Activated CD4-positive, alpha-beta T cell treated with anti-CD3 and anti-CD28 coated beads, Interleukin-2, Interleukin-6, amounts not matched to agents 100 ng/mL and 50 ng/mL, durations not matched to agents 16 hours and 8 hours (primary cell): ENCODE data around the gene RIN2.
A peak's percentile ranks its signal among the peaks of the same experiment; 100 is the strongest.

Source experiments
- DNase-seq: peaks from one replicate; pipeline ENCODE4 v3.0.0-alpha.2; 2020

Gene RIN2

GRCh38 chr20:19767070-19767469 lies 9.0 kb downstream of the RIN2 start:
- DNase-seq: no peak

DNA sequence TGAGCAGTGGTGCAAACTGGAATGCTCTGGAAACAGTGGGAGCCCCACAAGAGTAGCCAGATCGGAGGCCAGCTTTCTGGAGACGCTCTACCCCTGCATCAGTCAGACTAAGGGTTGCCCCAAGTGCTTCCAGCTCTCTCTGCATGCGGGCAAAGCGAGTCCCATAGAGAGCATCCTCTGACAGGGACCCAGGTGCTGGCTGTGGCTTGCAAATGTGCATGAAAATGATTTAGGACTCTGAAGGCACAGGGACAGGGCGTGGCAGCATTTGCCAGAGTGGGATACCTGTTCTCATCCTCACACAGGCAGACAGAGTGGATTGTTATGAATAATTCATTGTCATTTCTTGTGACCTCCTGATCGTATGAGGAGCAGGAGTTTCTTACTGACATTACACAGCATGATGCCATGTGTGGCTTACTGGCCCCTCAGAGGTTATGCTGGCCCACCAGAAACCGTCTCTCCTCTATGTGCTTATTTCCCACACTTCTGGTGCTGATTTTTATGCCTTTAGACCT lies 10.3 kb downstream of the RIN2 start:
- no peak for DNase-seq

GRCh38 chr20:19769507-19769906 lies 11.4 kb downstream of the RIN2 start:
- no peak for DNase-seq

DNA sequence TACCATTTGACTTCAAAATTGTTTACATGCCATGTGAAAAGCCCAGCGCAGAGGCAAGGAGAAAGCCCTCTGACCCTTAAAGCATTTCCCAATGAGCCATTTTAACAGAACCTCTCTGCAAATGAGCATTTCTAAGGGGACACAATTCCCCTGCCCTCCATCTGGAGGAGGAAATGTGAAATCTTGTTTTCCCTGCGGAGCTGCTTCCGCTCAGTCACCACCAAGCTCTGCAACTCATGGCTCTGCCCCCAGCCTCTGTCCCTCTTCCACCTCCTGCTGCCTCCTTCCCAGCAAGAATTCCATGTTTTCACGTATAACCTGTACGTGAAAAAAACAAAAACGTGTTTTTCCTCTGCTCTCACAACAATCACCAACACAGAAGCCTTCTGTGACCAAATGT lies 12.3 kb downstream of the RIN2 start:
- DNase-seq: no peak

GRCh38 chr20:19771031-19771430 lies 13.0 kb downstream of the RIN2 start:
- DNase-seq: no peak

- no peak for DNase-seq
These were observed 15.4 kb downstream of the RIN2 start for GRCh38 chr20:19773471-19773870.

GRCh38 chr20:19774135-19774933 lies 16.3 kb downstream of the RIN2 start:
- DNase-seq: no peak

DNA sequence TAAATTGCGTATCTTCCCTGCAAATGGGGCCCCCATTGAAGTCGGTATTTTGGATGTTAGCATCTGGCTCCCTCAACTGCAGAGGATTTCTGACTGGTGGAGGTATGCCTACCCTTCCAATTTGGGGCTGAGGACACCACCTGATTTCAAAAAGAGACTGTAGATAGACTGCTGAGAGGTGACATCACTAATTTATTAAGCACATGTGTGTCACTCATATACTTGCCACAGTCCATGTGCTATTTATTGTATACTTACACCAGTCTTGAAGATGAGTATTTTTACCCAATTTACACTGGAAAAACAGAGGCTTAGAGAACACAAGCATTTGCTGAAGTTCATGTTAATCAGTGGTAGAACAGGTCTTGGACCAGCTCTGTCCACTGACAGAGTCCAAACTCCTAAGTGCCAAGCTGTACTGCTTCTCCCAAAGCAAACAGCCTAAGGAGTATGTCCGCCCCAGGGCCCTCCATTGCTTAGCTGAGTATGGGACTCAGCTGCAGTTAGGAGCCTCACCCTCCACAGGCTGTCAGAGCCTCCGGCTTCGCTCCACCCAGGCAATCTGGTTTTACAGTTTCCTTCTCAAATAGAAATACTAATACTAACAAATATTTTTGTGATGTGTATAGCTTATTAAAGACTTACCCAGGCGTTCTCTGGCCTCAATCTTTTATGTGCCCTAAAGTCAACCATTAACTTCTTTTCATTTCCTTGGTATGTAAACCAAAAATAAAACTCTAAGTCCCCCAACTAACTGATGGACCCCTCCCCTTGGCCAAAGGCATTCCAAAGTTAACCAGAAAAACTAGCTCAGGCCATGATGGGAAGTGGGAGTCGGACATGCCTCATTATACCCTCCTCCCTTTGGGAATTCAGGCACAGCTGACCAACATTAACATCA lies 17.5 kb downstream of the RIN2 start:
- no peak for DNase-seq

- DNase-seq: no peak
These were observed 19.3 kb downstream of the RIN2 start for GRCh38 chr20:19777315-19777714.

DNA sequence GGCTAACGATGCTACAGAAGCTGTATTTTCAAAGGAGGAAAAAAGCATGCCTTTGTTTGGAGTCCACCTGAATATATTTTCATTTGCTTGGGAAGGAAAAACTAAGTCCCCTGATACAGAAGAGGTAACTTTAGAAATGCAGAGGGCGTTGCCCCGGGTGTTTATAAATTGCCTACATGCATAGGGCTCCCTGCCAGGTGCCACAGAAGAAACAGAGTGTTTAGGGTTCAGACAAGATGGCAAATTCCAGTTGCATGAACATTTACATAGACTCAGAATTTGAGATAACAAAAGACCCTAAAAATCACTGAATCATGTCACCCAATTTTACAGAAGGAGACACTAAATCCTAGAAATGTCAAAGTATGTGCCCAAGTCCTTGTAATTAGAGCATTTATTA lies 19.9 kb downstream of the RIN2 start:
- DNase-seq: no peak

DNA sequence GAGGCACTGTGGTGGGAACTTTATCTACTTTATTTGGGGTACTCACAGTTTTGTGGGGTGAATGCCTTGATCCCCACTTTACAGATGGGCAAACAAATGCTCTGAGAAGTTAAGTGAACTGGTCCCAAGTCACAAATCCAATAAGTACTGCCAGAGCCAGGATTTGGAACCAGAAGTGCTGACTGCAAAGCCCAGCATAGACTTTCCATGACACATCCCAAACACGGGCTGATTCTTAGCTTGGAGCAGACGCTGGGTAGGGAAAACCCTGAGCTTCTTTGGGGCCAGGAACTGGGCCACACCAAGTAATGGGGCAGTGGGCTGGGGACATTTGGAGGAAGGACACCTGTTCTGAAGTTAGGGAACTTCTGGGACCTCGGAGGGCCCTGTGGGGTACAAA lies 20.3 kb downstream of the RIN2 start:
- no peak for DNase-seq

DNA sequence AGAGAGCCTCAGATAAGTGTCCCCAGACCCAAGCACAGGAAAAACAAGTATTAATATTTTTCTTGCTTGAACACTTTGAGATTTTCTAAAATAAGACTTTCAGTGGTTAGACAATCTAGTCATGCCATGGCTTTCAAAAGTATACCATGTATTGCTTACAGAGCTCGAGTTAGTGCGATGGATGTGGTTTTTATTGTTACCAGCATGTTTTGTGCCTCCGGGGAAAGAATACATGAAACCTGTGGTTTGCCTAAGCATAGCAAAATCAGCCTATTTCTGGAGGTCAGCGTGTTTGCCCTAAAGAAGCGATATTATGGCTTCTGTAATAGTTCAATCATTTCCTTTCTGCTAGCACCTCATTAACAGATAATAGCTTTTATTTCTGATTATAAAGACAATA lies 21.6 kb downstream of the RIN2 start:
- DNase-seq: peak; percentile 26

- DNase-seq: no peak
These were observed 22.2 kb downstream of the RIN2 start for GRCh38 chr20:19780261-19780660.

GRCh38 chr20:19781235-19781634 lies 23.2 kb downstream of the RIN2 start:
- DNase-seq: no peak

GRCh38 chr20:19782669-19783068 lies 24.6 kb downstream of the RIN2 start:
- no peak for DNase-seq

- DNase-seq: no peak
These were observed 25.9 kb downstream of the RIN2 start for GRCh38 chr20:19783966-19784401.

- peak; percentile 69 for DNase-seq
These were observed 26.6 kb downstream of the RIN2 start for GRCh38 chr20:19784511-19785172.

DNA sequence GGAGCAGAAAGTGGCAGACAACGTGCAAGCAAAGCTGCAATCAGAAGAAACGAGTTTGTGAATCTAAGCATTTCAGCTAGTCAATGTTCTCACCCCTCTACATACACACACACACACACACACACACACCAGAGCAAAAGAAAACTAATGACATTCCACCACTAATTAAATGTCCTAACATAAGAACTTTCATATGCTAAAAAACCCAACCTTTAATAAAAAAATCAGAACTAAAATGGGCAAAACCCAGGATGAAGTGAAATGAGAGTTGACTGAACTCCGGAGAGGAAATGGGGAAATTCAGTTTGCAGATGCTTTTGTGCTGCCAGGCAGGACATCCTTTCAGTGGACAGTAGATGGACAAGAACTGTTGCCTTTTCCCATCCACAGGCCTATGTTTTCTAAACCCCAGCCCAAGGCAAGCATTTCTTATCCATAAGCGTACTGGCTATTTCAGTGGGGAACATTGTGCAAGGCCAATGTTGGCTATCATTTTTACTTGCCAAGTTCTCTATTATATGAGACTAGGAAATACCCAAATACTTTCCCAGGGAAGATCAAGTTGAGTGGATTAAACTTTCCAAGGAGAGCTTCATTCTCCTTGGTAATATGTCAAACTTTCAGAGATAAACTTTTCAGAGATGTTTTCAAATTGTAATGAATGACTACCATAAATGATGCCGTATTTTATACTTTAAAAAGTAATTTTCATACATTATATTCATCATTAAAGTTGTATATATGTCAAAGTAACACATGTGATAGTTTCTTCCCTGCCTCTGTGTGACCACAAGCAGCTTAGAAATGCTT lies 27.3 kb downstream of the RIN2 start:
- no peak for DNase-seq

DNA sequence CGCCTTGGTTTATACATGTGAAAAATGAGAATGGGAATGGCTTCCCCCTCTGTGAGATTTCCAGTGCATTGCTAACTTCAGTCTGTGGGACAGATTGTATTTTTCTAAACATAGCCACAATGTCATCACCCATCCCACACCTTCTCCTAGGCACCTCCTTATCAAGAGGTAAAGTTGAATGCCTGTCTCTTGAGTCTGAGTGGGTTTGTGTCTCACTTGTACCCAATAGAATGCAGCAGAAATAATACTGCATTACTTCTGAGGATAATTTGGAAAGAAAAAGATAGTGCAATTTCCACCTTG lies 27.9 kb downstream of the RIN2 start:
- DNase-seq: no peak

DNA sequence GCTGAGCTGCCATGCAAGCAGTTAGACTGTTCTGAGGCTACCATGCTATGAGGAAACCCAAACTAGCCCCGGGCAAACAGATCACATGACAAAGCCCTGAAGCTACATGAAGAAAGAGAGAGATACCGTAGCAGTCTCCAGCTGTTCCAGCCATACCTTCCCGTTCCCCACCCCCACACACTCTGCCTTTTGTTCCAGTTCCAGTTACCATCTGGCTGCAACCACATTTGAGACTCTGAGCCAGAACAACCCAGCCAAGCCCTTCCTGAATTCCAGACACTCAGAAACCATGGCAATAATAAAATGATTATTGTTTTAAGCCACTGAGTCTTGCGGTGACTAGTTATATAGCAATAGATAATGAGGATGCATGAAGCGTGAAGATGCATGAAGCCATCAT lies 28.3 kb downstream of the RIN2 start:
- DNase-seq: no peak

DNA sequence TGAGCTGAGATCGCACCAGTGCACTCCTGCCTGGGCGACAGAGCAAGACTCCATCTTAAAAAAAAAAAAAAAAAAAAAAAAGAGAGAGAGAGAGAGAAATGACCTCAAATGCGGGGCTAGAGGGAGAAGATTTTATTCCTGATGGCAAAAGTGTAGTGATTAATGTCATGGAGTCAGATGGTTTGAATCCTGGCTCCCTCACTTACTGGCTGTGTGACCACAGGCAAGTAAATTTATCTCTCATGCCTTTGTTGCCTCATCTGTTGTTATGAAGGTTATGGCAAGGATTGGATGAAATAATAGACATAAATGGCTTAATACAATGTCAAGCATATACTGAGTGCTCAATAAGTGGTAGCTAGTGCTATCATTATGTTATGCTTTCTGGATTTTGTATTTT lies 29.3 kb downstream of the RIN2 start:
- DNase-seq: no peak

- no peak for DNase-seq
These were observed 31.0 kb downstream of the RIN2 start for GRCh38 chr20:19789009-19789408.

- DNase-seq: no peak
These were observed 31.4 kb downstream of the RIN2 start for GRCh38 chr20:19789446-19789845.
